ENCODE measurements around the gene LRRC47. TPM values are rescaled to one million over a fixed set of nuclear protein-coding genes. Genes with fewer than 3 reads are reported as not detected.

The LRRC47 gene
- total RNA-seq, 1 experiment from 2014 or later: 24.6 TPM

DNA sequence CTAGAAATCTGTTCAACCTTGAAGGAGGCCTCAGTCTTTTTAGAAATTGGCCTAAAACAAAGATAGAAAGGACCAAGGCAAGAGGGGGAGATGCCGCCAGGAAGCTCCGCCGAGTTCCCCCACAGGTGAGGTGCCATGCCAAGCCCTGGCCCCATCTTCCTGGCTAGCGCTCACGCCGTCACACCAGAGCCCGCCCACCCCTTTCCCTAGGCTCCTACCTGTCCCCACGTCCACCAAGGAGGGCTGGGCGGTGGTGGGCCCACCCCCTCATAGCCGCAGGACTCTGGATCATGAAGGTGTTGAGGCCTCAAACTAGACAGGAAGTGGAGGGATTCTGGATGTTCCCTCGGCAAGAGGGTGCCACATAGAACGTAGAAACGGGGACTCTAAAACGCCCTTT lies 59.6 kb downstream of the LRRC47 start:
- DNase-seq (ENCODE audit: extremely low read depth, low read depth): no peak

DNA sequence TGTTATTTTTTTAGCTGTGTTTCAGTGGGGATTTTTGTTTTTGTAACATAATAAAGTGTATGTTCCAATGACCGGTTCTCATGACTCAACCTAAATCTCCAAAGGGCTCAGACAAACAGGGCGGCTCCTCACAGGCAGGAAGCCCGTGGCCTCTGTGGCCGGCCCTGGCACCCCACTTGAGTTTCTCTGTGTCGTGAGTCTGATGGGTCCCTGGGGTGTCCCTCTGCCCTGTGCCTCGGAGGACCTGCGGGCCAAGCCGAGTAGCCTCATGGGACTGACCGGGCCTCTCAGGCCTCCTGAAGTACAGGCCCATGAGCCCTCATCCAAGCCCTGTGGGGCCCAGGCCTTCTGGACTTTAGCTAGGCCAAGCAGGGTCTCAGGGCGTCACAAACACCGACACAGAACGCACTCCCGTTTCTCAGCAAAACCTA lies 60.2 kb downstream of the LRRC47 start:
- DNase-seq (ENCODE audit: extremely low read depth, low read depth): no peak

DNA sequence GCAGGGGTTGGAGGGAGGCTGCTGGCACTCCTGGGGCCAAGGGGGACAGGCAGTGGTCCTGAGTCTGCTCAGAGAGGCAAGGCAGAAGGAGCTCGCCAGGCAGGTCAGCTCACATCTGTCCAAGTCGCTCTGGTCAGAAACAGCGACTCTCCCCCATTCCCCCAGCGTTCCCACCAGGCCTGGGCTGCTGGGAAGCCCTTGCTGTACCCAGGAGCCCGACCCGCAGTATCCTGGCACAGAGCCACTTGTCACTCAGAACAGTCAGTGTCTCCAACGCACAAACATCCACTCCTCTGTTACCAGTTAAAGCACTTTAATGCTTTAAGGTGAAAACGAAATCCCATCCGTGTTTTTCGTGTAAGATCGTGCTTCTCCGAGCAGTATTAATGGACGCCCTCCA lies 60.6 kb downstream of the LRRC47 start:
- DNase-seq (ENCODE audit: extremely low read depth, low read depth): no peak

DNA sequence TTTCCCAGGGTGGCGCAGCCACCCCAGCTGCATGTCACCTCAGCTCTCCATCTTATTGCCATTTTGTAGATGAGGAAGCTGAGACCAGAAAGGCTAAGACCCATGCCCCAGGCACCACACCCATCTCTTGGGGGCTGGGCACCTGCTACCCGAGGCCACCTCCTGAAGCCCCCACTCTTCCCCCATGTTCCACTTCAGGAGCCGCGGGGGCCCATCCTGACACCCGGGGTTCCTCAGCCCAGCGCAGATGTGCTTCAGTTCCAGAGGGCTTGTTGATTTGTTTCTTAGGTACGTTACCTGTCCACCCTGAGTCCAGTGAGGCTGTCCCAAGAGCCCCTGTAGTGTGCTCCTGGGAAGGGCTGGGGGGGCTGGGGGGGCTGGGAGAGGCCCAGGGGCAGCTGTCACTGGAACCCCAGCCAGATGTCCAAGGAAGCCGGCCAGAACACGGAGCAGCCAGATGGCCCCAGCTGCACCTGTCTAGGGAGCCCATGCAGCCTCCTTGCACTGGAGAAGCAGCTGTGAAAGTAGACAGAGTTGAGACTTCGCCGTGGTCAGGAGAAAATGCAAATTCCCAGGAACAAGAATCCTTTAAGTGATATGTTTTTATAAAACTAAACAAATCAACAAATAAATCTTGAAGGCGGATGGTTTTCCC lies 61.1 kb downstream of the LRRC47 start:
- no peak for DNase-seq (ENCODE audit: extremely low read depth, low read depth)

DNA sequence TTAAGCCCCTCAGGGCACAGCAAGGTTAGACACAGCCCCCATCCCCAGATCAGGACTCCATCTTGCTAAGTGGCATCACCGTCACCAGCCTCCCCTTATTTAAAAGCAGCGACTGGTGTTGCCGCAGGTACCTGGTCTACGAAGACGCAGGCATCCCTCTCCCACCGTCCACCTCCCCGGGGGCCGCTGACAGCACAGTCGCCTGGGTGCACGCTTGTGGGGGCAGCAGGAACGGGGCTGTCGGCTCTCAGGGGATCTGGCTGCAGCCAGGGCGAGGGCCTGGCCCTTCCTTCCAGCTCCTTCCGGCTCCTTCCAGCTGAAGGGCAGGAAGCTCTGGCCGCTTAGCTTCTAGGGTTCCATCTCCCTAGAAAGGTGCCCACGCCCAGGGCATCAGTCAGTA lies 61.7 kb downstream of the LRRC47 start:
- no peak for DNase-seq (ENCODE audit: extremely low read depth, low read depth)

DNA sequence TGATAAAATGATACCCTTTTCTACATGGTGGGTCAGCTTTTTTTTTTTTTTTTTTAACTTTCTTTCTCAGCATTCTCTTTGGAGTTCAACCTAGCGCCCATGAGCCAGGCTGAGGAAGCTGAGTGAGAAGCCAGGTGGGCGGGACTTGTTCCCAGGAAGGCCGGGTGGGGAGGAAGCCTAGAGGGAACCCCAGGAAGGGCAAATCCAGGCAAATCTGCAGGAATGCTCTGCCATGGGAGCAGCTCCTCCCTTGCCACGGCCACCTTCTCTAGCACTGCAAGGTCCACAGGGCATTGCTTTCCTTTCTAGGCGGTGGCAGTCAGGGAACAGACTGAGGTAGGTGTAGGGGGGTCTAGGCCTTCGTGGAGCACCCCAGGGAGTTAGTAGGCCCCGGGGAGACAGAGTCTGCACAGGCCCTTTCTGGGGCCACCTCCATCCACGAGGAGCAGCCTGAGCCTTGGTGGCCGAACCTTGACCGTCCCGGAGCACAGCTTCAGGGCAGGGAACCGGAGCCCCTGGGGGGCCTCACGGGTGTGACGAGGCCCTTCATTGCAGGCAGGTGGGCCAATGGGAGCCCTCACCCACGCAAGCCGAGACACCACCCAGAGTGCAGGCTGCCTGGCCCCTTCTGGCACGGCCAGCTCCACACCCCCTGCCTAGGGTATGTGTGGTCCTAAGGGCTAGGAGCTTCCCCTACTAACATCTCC lies 62.3 kb downstream of the LRRC47 start:
- DNase-seq (ENCODE audit: extremely low read depth, low read depth): no peak

DNA sequence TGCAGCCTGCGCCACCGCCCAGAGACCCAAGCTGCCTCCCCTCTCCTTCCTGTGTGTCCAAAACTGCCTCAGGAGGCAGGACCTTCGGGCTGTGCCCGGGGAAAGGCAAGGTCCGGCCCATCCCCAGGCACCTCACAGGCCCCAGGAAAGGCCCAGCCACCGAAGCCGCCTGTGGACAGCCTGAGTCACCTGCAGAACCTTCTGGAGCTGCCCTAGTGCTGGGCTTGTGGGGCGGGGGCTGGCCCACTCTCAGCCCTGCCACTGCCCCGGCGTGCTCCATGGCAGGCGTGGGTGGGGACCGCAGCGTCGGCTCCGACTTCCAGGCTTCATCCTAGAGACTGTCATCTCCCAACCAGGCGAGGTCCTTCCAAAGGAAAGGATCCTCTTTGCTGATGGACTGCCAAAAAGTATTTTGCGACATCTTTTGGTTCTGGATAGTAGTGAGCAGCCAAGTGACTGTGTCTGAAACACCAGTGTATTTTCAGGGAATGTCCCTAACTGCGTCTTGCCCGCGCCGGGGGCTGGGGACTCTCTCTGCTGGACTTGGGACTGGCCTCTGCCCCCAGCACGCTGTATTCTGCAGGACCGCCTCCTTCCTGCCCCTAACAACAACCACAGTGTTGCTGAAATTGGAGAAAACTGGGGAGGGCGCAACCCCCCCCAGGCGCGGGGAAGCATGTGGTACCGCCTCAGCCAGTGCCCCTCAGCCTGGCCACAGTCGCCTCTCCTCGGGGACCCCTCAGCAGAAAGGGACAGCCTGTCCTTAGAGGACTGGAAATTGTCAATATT lies 63.0 kb downstream of the LRRC47 start:
- no peak for DNase-seq (ENCODE audit: extremely low read depth, low read depth)

DNA sequence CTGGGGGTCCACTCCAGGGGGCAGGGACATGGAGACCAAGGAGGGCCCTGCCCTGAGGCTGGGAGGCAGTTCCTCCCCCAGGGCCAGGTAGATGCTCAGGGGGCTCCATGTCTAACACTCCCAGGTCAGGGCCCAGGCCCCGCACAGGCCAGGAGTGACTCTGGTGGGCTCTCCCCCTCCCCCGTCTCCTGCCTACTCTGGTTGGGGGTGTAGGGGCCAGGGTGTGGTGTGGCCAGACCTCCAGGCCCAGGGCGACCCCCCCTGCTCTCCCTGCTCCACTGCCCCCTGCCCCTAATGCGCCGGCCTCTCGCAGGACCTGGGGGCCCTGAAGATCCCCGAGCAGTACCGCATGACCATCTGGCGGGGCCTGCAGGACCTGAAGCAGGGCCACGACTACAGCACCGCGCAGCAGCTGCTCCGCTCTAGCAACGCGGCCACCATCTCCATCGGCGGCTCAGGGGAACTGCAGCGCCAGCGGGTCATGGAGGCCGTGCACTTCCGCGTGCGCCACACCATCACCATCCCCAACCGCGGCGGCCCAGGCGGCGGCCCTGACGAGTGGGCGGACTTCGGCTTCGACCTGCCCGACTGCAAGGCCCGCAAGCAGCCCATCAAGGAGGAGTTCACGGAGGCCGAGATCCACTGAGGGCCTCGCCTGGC lies 63.7 kb downstream of the LRRC47 start:
- DNase-seq (ENCODE audit: extremely low read depth, low read depth): no peak

DNA sequence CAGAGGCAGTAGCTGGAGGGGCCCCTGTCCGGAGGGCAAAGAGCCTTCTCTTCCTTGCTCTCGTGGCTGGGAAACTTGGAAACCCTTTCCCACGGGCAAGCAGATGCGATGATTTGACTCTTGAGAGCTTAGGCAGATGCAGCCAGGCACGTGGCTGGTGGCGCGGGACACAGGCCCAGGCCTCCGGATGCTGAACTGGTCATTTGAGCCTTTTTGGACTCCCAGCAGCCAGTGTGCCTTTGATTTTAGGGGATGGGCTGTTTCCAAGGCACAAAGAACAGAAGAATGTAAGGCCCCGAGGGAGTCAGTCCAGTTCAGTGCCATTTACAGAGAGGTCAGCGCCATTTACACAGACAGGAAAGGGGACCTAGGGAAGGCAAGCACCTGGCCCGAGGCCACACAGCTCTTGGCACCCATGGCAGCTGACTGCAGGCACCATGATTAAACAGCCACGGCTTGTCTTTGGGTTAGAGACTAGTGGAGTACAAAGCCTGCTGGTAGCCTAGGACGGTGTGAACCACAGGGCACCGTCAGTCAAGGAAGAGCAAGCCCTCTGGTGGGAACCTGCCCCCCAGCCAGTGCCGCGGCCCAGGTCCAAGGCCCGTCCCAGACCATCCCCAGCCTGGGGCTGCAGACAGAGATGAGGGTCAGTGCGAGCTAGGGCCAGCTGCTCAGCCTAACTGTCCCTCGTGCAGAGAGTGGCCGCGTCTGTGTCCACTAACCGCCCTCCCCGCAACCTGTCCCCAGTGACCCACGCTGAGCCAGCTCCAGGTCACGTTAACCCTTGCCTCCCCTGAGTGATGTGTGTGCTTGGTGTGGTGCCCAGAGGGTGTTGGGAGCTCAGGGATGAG lies 64.5 kb downstream of the LRRC47 start:
- DNase-seq (ENCODE audit: extremely low read depth, low read depth): no peak

DNA sequence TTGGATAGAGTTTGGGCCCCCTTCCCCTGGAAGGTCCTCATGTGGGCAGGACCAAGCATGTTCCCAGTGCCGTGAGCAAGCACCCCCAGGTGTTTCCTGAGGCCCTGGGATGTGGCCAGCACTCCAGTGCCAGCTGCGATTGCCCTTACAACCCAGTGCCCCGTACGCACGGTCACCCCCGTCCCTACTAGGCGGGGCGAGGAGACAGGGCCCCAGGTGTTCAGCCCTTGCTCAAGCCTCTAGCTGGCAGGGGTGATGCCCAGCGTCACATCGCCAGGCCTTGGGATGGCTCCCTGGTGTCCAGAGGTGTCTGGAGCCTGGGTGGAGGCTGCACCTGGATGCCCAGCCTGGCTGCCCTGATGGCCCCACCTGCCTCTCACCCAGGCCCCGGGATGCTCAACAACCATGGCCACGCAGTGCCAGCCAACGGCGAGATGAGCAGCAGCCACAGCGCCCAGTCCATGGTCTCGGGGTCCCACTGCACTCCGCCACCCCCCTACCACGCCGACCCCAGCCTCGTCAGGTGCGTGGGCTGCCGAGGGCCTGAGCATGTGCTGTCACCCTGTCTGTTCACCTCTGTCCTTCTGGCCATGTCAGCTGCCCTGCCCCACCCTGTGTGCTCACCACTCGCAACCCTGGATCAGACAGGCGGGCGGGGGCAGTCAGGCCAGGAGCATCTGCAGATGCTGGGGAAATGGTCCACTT lies 65.6 kb downstream of the LRRC47 start:
- no peak for DNase-seq (ENCODE audit: extremely low read depth, low read depth)

DNA sequence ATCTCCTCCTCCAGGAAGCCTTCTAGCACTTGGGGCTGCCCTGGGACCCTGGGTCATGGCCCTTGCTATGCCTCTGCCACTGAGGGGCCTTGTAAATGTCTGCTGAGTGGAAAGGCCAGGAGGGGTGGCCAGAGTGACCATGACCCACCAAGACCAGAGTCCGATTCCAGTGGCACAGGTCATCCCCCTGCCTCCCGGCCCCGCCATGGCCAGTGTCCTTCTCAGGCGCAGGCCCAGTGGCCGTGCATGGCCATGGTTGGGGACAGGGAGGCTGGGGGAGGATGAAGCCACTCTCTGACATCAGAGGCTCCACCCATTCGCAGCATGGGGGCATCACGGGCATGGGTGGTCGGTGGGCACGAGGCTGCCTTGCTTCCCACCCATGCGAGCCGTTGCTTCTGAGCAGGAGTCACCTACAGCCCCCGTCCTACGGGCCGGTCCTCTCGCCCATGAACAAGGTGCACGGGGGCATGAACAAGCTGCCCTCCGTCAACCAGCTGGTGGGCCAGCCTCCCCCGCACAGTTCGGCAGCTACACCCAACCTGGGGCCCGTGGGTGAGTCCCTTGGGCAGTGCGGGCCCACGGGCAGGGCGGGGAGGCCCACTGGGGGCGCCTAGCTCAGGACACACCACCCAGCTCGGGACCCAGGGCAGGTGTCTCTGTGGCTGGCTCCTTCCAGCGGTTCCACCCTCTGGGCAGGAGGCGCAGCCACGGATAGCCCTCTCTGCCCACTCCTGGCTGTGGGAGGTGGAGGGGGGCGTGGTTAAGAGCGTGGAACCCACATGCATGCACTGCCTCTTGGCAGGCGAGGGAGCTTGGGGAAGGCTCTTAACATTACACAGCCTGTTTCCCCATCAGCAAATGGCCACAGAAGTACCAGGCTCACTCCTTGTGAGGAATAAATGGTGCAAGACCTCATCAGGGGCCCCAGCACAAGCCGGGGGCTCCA lies 66.4 kb downstream of the LRRC47 start:
- no peak for DNase-seq (ENCODE audit: extremely low read depth, low read depth)

Small RNA genes within 50 kb of the gene (small RNA-seq; reads per million reads assigned to genes)
- gene RF02197: 0 reads per million in 2 experiments
- 0 reads per million in 2 experiments for gene RN7SL574P

Other genes starting within 250 kb of the LRRC47 start
- gene MEGF6, start 185.0 kb downstream of the LRRC47 start, total RNA-seq (2014; rRNA removed; shearing (Covaris generic)): 5.7 and 6.2 TPM in 2 replicates
- gene TPRG1L, start 171.5 kb downstream of the LRRC47 start, total RNA-seq (2014; rRNA removed; shearing (Covaris generic)): 5.5 and 7.0 TPM in 2 replicates
- 10.9 and 18.2 TPM in 2 replicates for gene WRAP73, start 146.4 kb downstream of the LRRC47 start, total RNA-seq (2014; rRNA removed; shearing (Covaris generic))
- gene TP73, start 144.0 kb downstream of the LRRC47 start, total RNA-seq (2014; rRNA removed; shearing (Covaris generic)): 0.07 and 0.17 TPM in 2 replicates
- gene CCDC27, start 44.0 kb downstream of the LRRC47 start, total RNA-seq (2014; rRNA removed; shearing (Covaris generic)): not detected in 2 replicates
- not detected in 2 replicates for gene SMIM1, start 23.7 kb downstream of the LRRC47 start, total RNA-seq (2014; rRNA removed; shearing (Covaris generic))
- gene CEP104, start 60.7 kb upstream of the LRRC47 start, total RNA-seq (2014; rRNA removed; shearing (Covaris generic)): 7.8 and 18.5 TPM in 2 replicates
- gene DFFB, start 61.0 kb upstream of the LRRC47 start, total RNA-seq (2014; rRNA removed; shearing (Covaris generic)): 5.8 and 7.9 TPM in 2 replicates
- gene C1orf174, start 103.8 kb upstream of the LRRC47 start, total RNA-seq (2014; rRNA removed; shearing (Covaris generic)): 25.1 and 25.6 TPM in 2 replicates

All from NCI-H460 (cell line).